Stimulated activated naive CD8-positive, alpha-beta T cell treated with anti-CD3 and anti-CD28 coated beads, Interleukin-15, amount 100 ng/mL, for 72 hours (primary cell): ENCODE results near the gene MAP1S.

Experiments
- ATAC-seq: fragments of 150-1000 bp; cut with Tn5 transposase; 2 replicates; pipeline ENCODE4 v1.10.0; 2021; ENCODE audit warnings: mild to moderate bottlenecking, moderate library complexity
- DNase-seq, 2 donors: peaks; one replicate each; pipeline ENCODE4 v3.0.0; 2021 to 2022
- H3K27ac Mint-ChIP-seq, 2 donors: one replicate each; pipeline ENCODE4 v1.8.0; 2022; ENCODE audit warnings: mild to moderate bottlenecking in 2 of 2, mixed read lengths in 2 of 2, moderate library complexity in 2 of 2
- H3K27me3 Mint-ChIP-seq: one replicate; pipeline ENCODE4 v1.8.0; 2022; ENCODE audit warnings: mixed read lengths
- H3K4me1 Mint-ChIP-seq: one replicate; pipeline ENCODE4 v1.8.0; 2022; ENCODE audit warnings: mild to moderate bottlenecking, mixed read lengths
- H3K4me3 Mint-ChIP-seq, 2 donors: one replicate each; pipeline ENCODE4 v1.8.0; 2022; ENCODE audit warnings: mild to moderate bottlenecking in 2 of 2, mixed read lengths in 2 of 2, moderate library complexity in 1 of 2
- H3K9me3 Mint-ChIP-seq, 2 donors: one replicate each; pipeline ENCODE4 v1.8.0; 2022; ENCODE audit warnings: mixed read lengths in 2 of 2

MAP1S gene

GRCh38 chr19:17718947-17719711, at the start of gene MAP1S:
Gene MAP1S, plus strand, starts transcription at chr19:17719480. Its CDS starts 23 bp downstream, at chr19:17719503.
- ATAC-seq (peak; percentile 86), DNase-seq (peak; percentile 57 to 64)
- H3K4me1 Mint-ChIP-seq = peaks cover 45% of the 10 kb centered on the region
- H3K27ac Mint-ChIP-seq = peak within 1 kb of the TSS; percentile 94 to 96
- H3K9me3 Mint-ChIP-seq = no peaks in the 10 kb centered on the region
- peak within 1 kb of the TSS; percentile 89 to 90 for H3K4me3 Mint-ChIP-seq
- H3K27me3 Mint-ChIP-seq = peaks cover 8% of the 10 kb centered on the region

- Mint-ChIP-seq H3K27ac (no peak overlapping the region), H3K4me1 (no peaks in the 10 kb centered on the region), H3K9me3 (peaks cover 4 to 6% of the 10 kb centered on the region in 2 donors), H3K27me3 (peaks cover 25% of the 10 kb centered on the region), H3K4me3 (no peak overlapping the region)
- DNase-seq = no peak
- no peak for ATAC-seq
Observed at GRCh38 chr19:17671906-17672305, 47.4 kb upstream of the MAP1S start.

GRCh38 chr19:17673937-17674799, 45.1 kb upstream of the MAP1S start:
- Mint-ChIP-seq H3K27me3 (peaks cover 48% of the 10 kb centered on the region), H3K9me3 (peaks cover 4 to 6% of the 10 kb centered on the region in 2 donors), H3K4me1 (no peaks in the 10 kb centered on the region), H3K4me3 (no peak overlapping the region), H3K27ac (peak overlapping the region in 1 of 2 donors; percentile 14)
- no peak for DNase-seq
- ATAC-seq = no peak

- DNase-seq (no peak), ATAC-seq (no peak)
- Mint-ChIP-seq H3K9me3 (peaks cover 4 to 6% of the 10 kb centered on the region in 2 donors), H3K27ac (no peak overlapping the region), H3K27me3 (peaks cover 69% of the 10 kb centered on the region), H3K4me1 (peaks cover 17% of the 10 kb centered on the region), H3K4me3 (no peak overlapping the region)
Observed at GRCh38 chr19:17676295-17676694, 43.0 kb upstream of the MAP1S start.

- no peak overlapping the region for H3K27ac Mint-ChIP-seq
- no peak for ATAC-seq
- H3K27me3 Mint-ChIP-seq = peaks cover 76% of the 10 kb centered on the region
Observed at GRCh38 chr19:17677002-17677401, 42.3 kb upstream of the MAP1S start.

GRCh38 chr19:17678836-17679235, 40.4 kb upstream of the MAP1S start:
- Mint-ChIP-seq H3K4me1 (peaks cover 17% of the 10 kb centered on the region), H3K27me3 (peaks cover 91% of the 10 kb centered on the region), H3K27ac (no peak overlapping the region), H3K4me3 (no peak overlapping the region), H3K9me3 (no peaks in the 10 kb centered on the region)
- DNase-seq (no peak), ATAC-seq (no peak)

More at GRCh38 chr19:17677002-17677401, 42.3 kb upstream of the MAP1S start:
- DNase-seq = no peak
- H3K9me3 Mint-ChIP-seq = peaks cover 1 to 2% of the 10 kb centered on the region in 2 donors
- peaks cover 17% of the 10 kb centered on the region for H3K4me1 Mint-ChIP-seq
- H3K4me3 Mint-ChIP-seq = no peak overlapping the region

- Mint-ChIP-seq H3K4me3 (peak overlapping the region; percentile 68 to 72), H3K4me1 (peaks cover 17% of the 10 kb centered on the region), H3K27me3 (peaks cover 91% of the 10 kb centered on the region), H3K9me3 (no peaks in the 10 kb centered on the region), H3K27ac (no peak overlapping the region)
- no peak for DNase-seq
- no peak for ATAC-seq
Observed at GRCh38 chr19:17679526-17680229, 39.6 kb upstream of the MAP1S start.

GRCh38 chr19:17680230-17680722, 39.0 kb upstream of the MAP1S start:
- ATAC-seq (peak; percentile 95), DNase-seq (peak; percentile 48 to 68)
- peak overlapping the region; percentile 68 to 72 for H3K4me3 Mint-ChIP-seq
- peaks cover 96% of the 10 kb centered on the region for H3K27me3 Mint-ChIP-seq
- H3K9me3 Mint-ChIP-seq = no peaks in the 10 kb centered on the region
- H3K27ac Mint-ChIP-seq = no peak overlapping the region
- H3K4me1 Mint-ChIP-seq = peaks cover 17% of the 10 kb centered on the region

- peak in 1 of 2 donors; percentile 19 for DNase-seq
- Mint-ChIP-seq H3K4me3 (no peak overlapping the region), H3K4me1 (peaks cover 17% of the 10 kb centered on the region), H3K9me3 (no peaks in the 10 kb centered on the region), H3K27ac (no peak overlapping the region), H3K27me3 (peaks cover 99% of the 10 kb centered on the region)
- ATAC-seq = no peak
Observed at GRCh38 chr19:17681505-17682125, 37.7 kb upstream of the MAP1S start.

- DNase-seq (no peak), ATAC-seq (no peak)
- peaks cover 23% of the 10 kb centered on the region for H3K4me1 Mint-ChIP-seq
- H3K9me3 Mint-ChIP-seq = no peaks in the 10 kb centered on the region
- no peak overlapping the region for H3K4me3 Mint-ChIP-seq
- H3K27ac Mint-ChIP-seq = no peak overlapping the region
- peaks cover 99% of the 10 kb centered on the region for H3K27me3 Mint-ChIP-seq
Observed at GRCh38 chr19:17682273-17682672, 37.0 kb upstream of the MAP1S start.

GRCh38 chr19:17683078-17683477, 36.2 kb upstream of the MAP1S start:
- Mint-ChIP-seq H3K4me3 (no peak overlapping the region), H3K27me3 (peaks cover 99% of the 10 kb centered on the region), H3K4me1 (peaks cover 30% of the 10 kb centered on the region), H3K27ac (no peak overlapping the region), H3K9me3 (no peaks in the 10 kb centered on the region)
- DNase-seq (no peak), ATAC-seq (no peak)

- no peak for DNase-seq
- peaks cover 99% of the 10 kb centered on the region for H3K27me3 Mint-ChIP-seq
- no peak for ATAC-seq
- no peaks in the 10 kb centered on the region for H3K9me3 Mint-ChIP-seq
- no peak overlapping the region for H3K4me3 Mint-ChIP-seq
- H3K27ac Mint-ChIP-seq = no peak overlapping the region
- H3K4me1 Mint-ChIP-seq = peaks cover 36% of the 10 kb centered on the region
Observed at GRCh38 chr19:17684256-17684655, 35.0 kb upstream of the MAP1S start.

- ATAC-seq = no peak
- no peak overlapping the region for H3K4me3 Mint-ChIP-seq
- peaks cover 94% of the 10 kb centered on the region for H3K27me3 Mint-ChIP-seq
- no peak overlapping the region for H3K27ac Mint-ChIP-seq
- no peak for DNase-seq
- H3K4me1 Mint-ChIP-seq = peaks cover 26% of the 10 kb centered on the region
- no peaks in the 10 kb centered on the region for H3K9me3 Mint-ChIP-seq
Observed at GRCh38 chr19:17685451-17686022, 33.7 kb upstream of the MAP1S start.

- Mint-ChIP-seq H3K4me3 (no peak overlapping the region), H3K27me3 (peaks cover 94% of the 10 kb centered on the region), H3K9me3 (no peaks in the 10 kb centered on the region), H3K4me1 (peaks cover 20% of the 10 kb centered on the region), H3K27ac (no peak overlapping the region)
- ATAC-seq (no peak), DNase-seq (no peak)
Observed at GRCh38 chr19:17686023-17686521, 33.2 kb upstream of the MAP1S start.
